HepG2 (cell line): Measurements from ENCODE around the gene SRP14. TPM values are rescaled to one million over a fixed set of nuclear protein-coding genes. Genes with fewer than 3 reads are reported as not detected.

Experiments
- ATAC-seq: fragments of 200-7000 bp; cut with Tn5 transposase; 3 replicates; pipeline ENCODE4 v1.9.1; 2020; ENCODE audit warnings: mild to moderate bottlenecking, moderate library complexity
- BruUV-seq: library from RNA; stranded (reverse); fragments of 400-500 nt; replicated peaks from 2 replicates; lab custom pipeline; 2021; lab: Mats Ljungman, UMichigan
- CTCF ChIA-PET: fragments of 300-600 bp; formaldehyde crosslinking; extraction: SDS; loops from one replicate; lab custom pipeline; 2021; ENCODE audit warnings: low total read pairs, inconsistent platforms, low intra/inter-chr PET ratio; lab: Yijun Ruan, JAX
- POLR2A ChIA-PET: fragments of 350-600 bp; sonication (Branson Sonifier 250); formaldehyde crosslinking; loops from one replicate; lab custom pipeline; 2020; ENCODE audit warnings: antibody characterized with exemption, inconsistent platforms; lab: Yijun Ruan, JAX
- DNase-seq: peaks from one replicate; pipeline ENCODE4 v3.0.0-alpha.2; 2015; ENCODE audit warnings: low spot score
- FAIRE-seq: peaks from 3 replicates; lab custom pipeline; 2011; peaks lifted over from hg19 to GRCh38; lab: Jason Lieb, UNC
- H2AFZ ChIP-seq: one replicate; pipeline ENCODE4 v1.6.1; 2011; ENCODE audit warnings: low read length, inconsistent platforms
- H3K27ac ChIP-seq: fragments of 300-600 bp; 3 replicates; pipeline ENCODE4 v1.8.0; 2011; ENCODE audit warnings: mixed run types, mild to moderate bottlenecking, mixed read lengths, low read length, inconsistent platforms; ENCODE audit not compliant: insufficient read depth; ENCODE audit errors: extremely low read length
- H3K27me3 ChIP-seq, 2 experiments: fragments of 200-600 bp in 1 of 2; 2 replicates in 1 of 2; 3 replicates in 1 of 2; pipeline versions ENCODE4 v1.6.0 to v1.8.0; 2011; ENCODE audit warnings: low read length in 2 of 2, mild to moderate bottlenecking in 2 of 2, moderate library complexity in 2 of 2, inconsistent platforms in 1 of 2; ENCODE audit not compliant: insufficient read depth in 2 of 2, control insufficient read depth in 1 of 2
- H3K36me3 ChIP-seq, 2 experiments: fragments of 200-600 bp in 1 of 2; replicated peaks in 1 of 2; 2 replicates in 1 of 2; 3 replicates in 1 of 2; pipeline versions ENCODE4 v1.5.1 to v1.8.0; 2011; ENCODE audit warnings: low read length in 2 of 2, inconsistent platforms in 1 of 2; ENCODE audit not compliant: insufficient read depth in 2 of 2, control insufficient read depth in 1 of 2
- H3K4me1 ChIP-seq: 2 replicates; pipeline ENCODE4 v1.5.1; 2012; ENCODE audit warnings: low read length, inconsistent platforms; ENCODE audit not compliant: insufficient read depth
- H3K4me2 ChIP-seq: 2 replicates; pipeline ENCODE4 v1.6.0; 2011; ENCODE audit warnings: low read depth, low read length, inconsistent platforms
- H3K4me3 ChIP-seq, 3 experiments: fragments of 200-600 bp in 1 of 3; sonication (generic), shearing (Covaris generic) in 1 of 3; replicated peaks in 1 of 3; 2 replicates each; pipeline ENCODE4 v1.5.1; 2011 to 2016; ENCODE audit warnings: low read length in 3 of 3, inconsistent platforms in 2 of 3, low read depth in 2 of 3, mild to moderate bottlenecking in 2 of 3, control low read depth in 1 of 3, mixed read lengths in 1 of 3; ENCODE audit not compliant: insufficient read depth in 1 of 3
- H3K79me2 ChIP-seq: one replicate; pipeline ENCODE4 v1.6.1; 2011; ENCODE audit warnings: low read length, inconsistent platforms; ENCODE audit not compliant: insufficient read depth
- H3K9ac ChIP-seq: 2 replicates; pipeline ENCODE4 v1.6.0; 2011; ENCODE audit warnings: mild to moderate bottlenecking, low read depth, low read length, inconsistent platforms; ENCODE audit not compliant: insufficient read depth
- H3K9me3 ChIP-seq: 2 replicates; pipeline ENCODE4 v1.5.1; 2012; ENCODE audit warnings: mild to moderate bottlenecking, low read length
- H4K20me1 ChIP-seq: 2 replicates; pipeline ENCODE4 v1.6.0; 2011; ENCODE audit warnings: inconsistent platforms, mild to moderate bottlenecking, low read length, moderate library complexity; ENCODE audit not compliant: insufficient read depth
- CTCF ChIP-seq: sonication (generic); formaldehyde crosslinking; IDR thresholded peaks from 2 replicates; pipeline ENCODE4 v1.5.0; 2020; ENCODE audit warnings: mild to moderate bottlenecking, missing genetic modification reagents, moderate library complexity
- GPN1 ChIP-seq: sonication (generic); formaldehyde crosslinking; IDR thresholded peaks from 2 replicates; pipeline ENCODE4 v1.5.1; 2020; ENCODE audit warnings: missing genetic modification reagents, borderline replicate concordance
- PLRG1 ChIP-seq: fragments of 450-650 bp; conservative IDR thresholded peaks from 2 replicates; pipeline ENCODE4 v1.6.1; 2016
- RAD21 ChIP-seq: fragments of 450-650 bp; formaldehyde crosslinking; IDR thresholded peaks from 2 replicates; pipeline ENCODE4 v1.5.0; 2020; ENCODE audit warnings: mild to moderate bottlenecking
- RBFOX2 ChIP-seq: fragments of 200-400 bp; formaldehyde crosslinking; IDR thresholded peaks from 2 replicates; pipeline ENCODE4 v1.6.1; 2017; ENCODE audit warnings: low read depth, mild to moderate bottlenecking, low read length
- SMAD9 ChIP-seq: sonication (generic); formaldehyde crosslinking; IDR thresholded peaks from 2 replicates; pipeline ENCODE4 v1.5.1; 2020; ENCODE audit warnings: mild to moderate bottlenecking, missing genetic modification reagents
- SMC3 ChIP-seq: IDR thresholded peaks from 2 replicates; pipeline ENCODE4 v1.6.1; 2011; ENCODE audit warnings: low read length, improper control_type of control experiment
- STAG1 ChIP-seq: sonication (generic); formaldehyde crosslinking; IDR thresholded peaks from 2 replicates; pipeline ENCODE4 v1.4.0; 2020; ENCODE audit warnings: missing genetic modification reagents
- XRCC5 ChIP-seq: fragments of 200-400 bp; formaldehyde crosslinking; optimal IDR thresholded peaks from 2 replicates; pipeline ENCODE3; 2017; ENCODE audit warnings: mild to moderate bottlenecking, low read length
- ZNF335 ChIP-seq: sonication (generic); formaldehyde crosslinking; IDR thresholded peaks from 2 replicates; pipeline ENCODE4 v1.4.0; 2020; ENCODE audit warnings: missing genetic modification reagents
- ZNF530 ChIP-seq: sonication (generic); formaldehyde crosslinking; IDR thresholded peaks from 2 replicates; pipeline ENCODE4 v1.5.0; 2020; ENCODE audit warnings: low read depth, mild to moderate bottlenecking, missing genetic modification reagents
- ZSCAN9 ChIP-seq: IDR thresholded peaks from 2 replicates; pipeline ENCODE4 v1.6.1; 2016; ENCODE audit warnings: borderline replicate concordance
- WGBS: methylation state at CpG from one replicate; pipeline ENCODE4 v1.1.6; 2017; ENCODE audit warnings: low lambda C conversion rate; 5-methylcytosine and 5-hydroxymethylcytosine counted together
- in situ Hi-C: cut with HindIII; loops from 2 replicates; pipeline ENCODE4 v1.10.0; 2017; ENCODE audit warnings: low pct_unique_long_range_greater_than_20kb; ENCODE audit not compliant: extremely low pct_ligation_motif_present
- intact Hi-C: fragments of 100-400 bp; cut with micrococcal nuclease; formaldehyde crosslinking; loops from one replicate; pipeline ENCODE4 v1.10.0; 2022; ENCODE audit not compliant: unreplicated experiment
- polyA plus RNA-seq, 8 experiments: library from polyadenylated mRNA; depleted of rRNA in 3 of 8; stranded (reverse) in 7 of 8; unstranded in 1 of 8; fragments of >200 nt; fragmentation: Illumina TruSeq in 4 of 8; extraction: Trizol in 4 of 8; gene quantifications; 2 replicates each; pipeline versions ENCODE4 v1.2.1 to v1.2.3, GENCODE V29; 2011 to 2016; ENCODE audit warnings: low read depth in 4 of 8, missing spikeins in 1 of 8, mixed read lengths in 1 of 8; ENCODE audit not compliant: insufficient read depth in 1 of 8
- total RNA-seq, 5 experiments: library from RNA; depleted of rRNA; stranded (reverse); fragments of >200 nt; fragmentation: Illumina TruSeq; extraction: Trizol; gene quantifications; 2 replicates each; pipeline ENCODE4 v1.2.3, GENCODE V29; 2016; ENCODE audit warnings: low read depth in 1 of 5

The SRP14 gene
- total and polyA plus RNA-seq, 2 of the 13 experiments (the other 11 are each of a cell fraction or from before 2014, with no cell fraction given) = 208 to 356 TPM

- peaks cover 24 to 79% of the 10 kb centered on the region in 2 experiments for H3K36me3 ChIP-seq
- FAIRE-seq = no peak
Observed at GRCh38 chr15:40031300-40031699, 7.7 kb downstream of the SRP14 start.

GRCh38 chr15:40029979-40030893, 8.7 kb downstream of the SRP14 start:
- Histone ChIP-seq H3K9ac (no peak overlapping the region), H2AFZ (no peak overlapping the region), H3K27me3 (no peaks in the 10 kb centered on the region), H3K36me3 (peaks cover 26 to 79% of the 10 kb centered on the region in 2 experiments), H3K4me1 (no peaks in the 10 kb centered on the region), H3K9me3 (no peaks in the 10 kb centered on the region), H3K4me2 (no peak overlapping the region), H3K79me2 (no peaks in the 10 kb centered on the region), H4K20me1 (peaks cover 3% of the 10 kb centered on the region; the same call in 1 of the 2 replicates), H3K27ac (no peak overlapping the region), H3K4me3 (no peak overlapping the region)
- BruUV-seq = no TSS peak
- ChIA-PET POLR2A (interaction anchor here (0.9 to 1.3 kb wide), 3 partner anchors 22 to 51 kb away, joined by 3 read pairs; no protein-coding TSS in a partner anchor), CTCF (interaction anchor here (1.7 kb wide), 1 partner anchor 245 kb away, joined by 3 read pairs; no protein-coding TSS in a partner anchor)
- in situ Hi-C loops = no loop called here
- FAIRE-seq (peak; percentile 57), DNase-seq (peak; percentile 50), ATAC-seq (peak; percentile 89)
- WGBS = 79% methylated on average over 7 of the region's 7 CpGs
- intact Hi-C loops = loop anchor here (5.0 kb wide), 1 partner anchor 243 kb away; no protein-coding TSS in a partner anchor
- TF ChIP-seq SMC3 (peak; percentile 48; the same call in 1 of the 2 replicates), ZSCAN9 (CRISPR knock-in tag) (no peak), RAD21 (peak; percentile 50), ZNF335 (CRISPR knock-in tag) (no peak), CTCF (peak; percentile 67), XRCC5 (peak; percentile 19), ZNF530 (no peak), STAG1 (peak; percentile 57)

More at GRCh38 chr15:40031300-40031699, 7.7 kb downstream of the SRP14 start:
- DNase-seq (no peak), ATAC-seq (no peak)
- no TSS peak for BruUV-seq
- no peak for TF ChIP-seq SMAD9
- TF ChIP-seq GPN1 (CRISPR knock-in tag) = no peak
- TF ChIP-seq PLRG1 = no peak
- 0 out of 2 replicates have a peak, but pooled peaks have one; percentile 21 for TF ChIP-seq RBFOX2
- Histone ChIP-seq H2AFZ (no peak overlapping the region), H3K9me3 (no peaks in the 10 kb centered on the region), H3K4me1 (no peaks in the 10 kb centered on the region), H3K27me3 (no peaks in the 10 kb centered on the region), H3K79me2 (no peaks in the 10 kb centered on the region), H3K4me2 (no peak overlapping the region), H4K20me1 (peaks cover 3% of the 10 kb centered on the region; the same call in 1 of the 2 replicates), H3K9ac (no peak overlapping the region), H3K27ac (no peak overlapping the region), H3K4me3 (no peak overlapping the region)
- CTCF ChIA-PET = interaction anchor here (1.7 kb wide), 1 partner anchor 244 kb away, joined by 3 read pairs; no protein-coding TSS in a partner anchor
- intact Hi-C loops (loop anchor here (5.0 kb wide), 1 partner anchor 244 kb away; no protein-coding TSS in a partner anchor), in situ Hi-C loops (no loop called here)
- WGBS = 100% methylated on average over 3 of the region's 3 CpGs
- POLR2A ChIA-PET = no interaction called here
